WTC11 (cell line): Measurements from ENCODE around the gene GPATCH4. TPM values are rescaled to one million over a fixed set of nuclear protein-coding genes. Genes with fewer than 3 reads are reported as not detected.

ENCODE experiments used
- ATAC-seq: fragments of 200-7000 bp; cut with Tn5 transposase; 2 replicates; pipeline ENCODE4 v1.10.0; 2021; ENCODE audit warnings: mild to moderate bottlenecking, moderate library complexity
- CTCF ChIA-PET: fragments of 300-600 bp; sonication (Branson Sonifier 250); formaldehyde crosslinking; loops from one replicate; lab custom pipeline; 2021; ENCODE audit warnings: antibody characterized with exemption; lab: Charles Lee
- POLR2A ChIA-PET: fragments of 350-600 bp; sonication (Branson Sonifier 250); formaldehyde crosslinking; loops from one replicate; lab custom pipeline; 2021; ENCODE audit warnings: antibody characterized with exemption; lab: Charles Lee
- DNase-seq: peaks from one replicate; pipeline ENCODE4 v3.0.0; 2021; ENCODE audit warnings: low spot score
- H3K27ac Mint-ChIP-seq: 2 replicates; pipeline ENCODE4 v1.8.0; 2021; ENCODE audit warnings: mixed read lengths
- H3K27me3 Mint-ChIP-seq: 2 replicates; pipeline ENCODE4 v1.8.0; 2021; ENCODE audit warnings: low read depth, mild to moderate bottlenecking, moderate library complexity, mixed read lengths
- H3K36me3 Mint-ChIP-seq: 2 replicates; pipeline ENCODE4 v1.8.0; 2021; ENCODE audit warnings: mixed read lengths
- H3K4me1 Mint-ChIP-seq: 2 replicates; pipeline ENCODE4 v1.8.0; 2022; ENCODE audit warnings: mixed read lengths
- H3K4me3 Mint-ChIP-seq: 2 replicates; pipeline ENCODE4 v1.8.0; 2021; ENCODE audit warnings: mild to moderate bottlenecking, moderate library complexity, mixed read lengths
- H3K9me3 Mint-ChIP-seq: 2 replicates; pipeline ENCODE4 v1.8.0; 2021; ENCODE audit warnings: mixed read lengths
- CREM ChIP-seq: sonication (generic); formaldehyde crosslinking; IDR thresholded peaks from 2 replicates; pipeline ENCODE4 v1.8.1; 2022; ENCODE audit warnings: mild to moderate bottlenecking, missing genetic modification reagents, moderate library complexity
- ELF4 ChIP-seq: sonication (generic); formaldehyde crosslinking; IDR thresholded peaks from 2 replicates; pipeline ENCODE4 v1.8.1; 2022; ENCODE audit warnings: low read depth, mild to moderate bottlenecking, moderate library complexity, missing genetic modification reagents
- EMX1 ChIP-seq: fragments of 250-450 bp; sonication (Bioruptor Pico); IDR thresholded peaks from 2 replicates; pipeline ENCODE4 v1.8.0; 2021; ENCODE audit warnings: mild to moderate bottlenecking
- ESRRA ChIP-seq: sonication (generic); formaldehyde crosslinking; IDR thresholded peaks from 2 replicates; pipeline ENCODE4 v1.8.1; 2022; ENCODE audit warnings: mild to moderate bottlenecking, missing genetic modification reagents, borderline replicate concordance
- FOXJ3 ChIP-seq: sonication (generic); formaldehyde crosslinking; IDR thresholded peaks from 2 replicates; pipeline ENCODE4 v1.9.0; 2021; ENCODE audit warnings: missing genetic modification reagents, mild to moderate bottlenecking, borderline replicate concordance
- FOXK1 ChIP-seq: sonication (generic); formaldehyde crosslinking; IDR thresholded peaks from 2 replicates; pipeline ENCODE4 v1.8.0; 2022; ENCODE audit warnings: mild to moderate bottlenecking, moderate library complexity, missing genetic modification reagents
- GABPB1 ChIP-seq: sonication (generic); formaldehyde crosslinking; IDR thresholded peaks from 2 replicates; pipeline ENCODE4 v1.8.1; 2023; ENCODE audit warnings: mild to moderate bottlenecking, missing genetic modification reagents
- JAZF1 ChIP-seq: fragments of 250-450 bp; sonication (Bioruptor Pico); IDR thresholded peaks from 2 replicates; pipeline ENCODE4 v1.9.0; 2021; ENCODE audit warnings: moderate library complexity, mild to moderate bottlenecking, inconsistent platforms
- KAT7 ChIP-seq: sonication (generic); formaldehyde crosslinking; IDR thresholded peaks from 2 replicates; pipeline ENCODE4 v1.8.1; 2023; ENCODE audit warnings: missing genetic modification reagents, mild to moderate bottlenecking, borderline replicate concordance
- NFYB ChIP-seq: sonication (generic); formaldehyde crosslinking; conservative IDR thresholded peaks from 2 replicates; pipeline ENCODE4 v1.8.0; 2022; ENCODE audit warnings: low read depth, missing genetic modification reagents
- OVOL2 ChIP-seq: fragments of 250-450 bp; sonication (Bioruptor Pico); IDR thresholded peaks from 2 replicates; pipeline ENCODE4 v1.9.0; 2021; ENCODE audit warnings: mild to moderate bottlenecking, borderline replicate concordance
- RORB ChIP-seq: fragments of 250-450 bp; sonication (Bioruptor Pico); IDR thresholded peaks from 2 replicates; pipeline ENCODE4 v1.9.0; 2021; ENCODE audit warnings: mild to moderate bottlenecking
- SMAD3 ChIP-seq: sonication (generic); formaldehyde crosslinking; IDR thresholded peaks from 2 replicates; pipeline ENCODE4 v1.8.0; 2022; ENCODE audit warnings: missing genetic modification reagents, mild to moderate bottlenecking, borderline replicate concordance
- TEAD1 ChIP-seq: sonication (generic); formaldehyde crosslinking; IDR thresholded peaks from 2 replicates; pipeline ENCODE4 v1.8.0; 2022; ENCODE audit warnings: mild to moderate bottlenecking, missing genetic modification reagents
- ZNF219 ChIP-seq: sonication (generic); formaldehyde crosslinking; IDR thresholded peaks from 2 replicates; pipeline ENCODE4 v1.8.0; 2023; ENCODE audit warnings: missing genetic modification reagents, mild to moderate bottlenecking, borderline replicate concordance
- ZNF416 ChIP-seq: fragments of 250-450 bp; sonication (Bioruptor Pico); IDR thresholded peaks from 2 replicates; pipeline ENCODE4 v1.9.0; 2021; ENCODE audit warnings: mild to moderate bottlenecking, inconsistent platforms
- total RNA-seq: library from RNA; stranded (reverse); gene quantifications from 3 replicates; pipeline ENCODE4 v1.2.3, GENCODE V29; 2021
- TF ChIP-seq, protein P1 (sequence below): sonication (generic); formaldehyde crosslinking; IDR thresholded peaks from 2 replicates; pipeline ENCODE4 v1.8.1; 2023; ENCODE audit warnings: mild to moderate bottlenecking, moderate library complexity, missing genetic modification reagents
- TF ChIP-seq, protein P2 (sequence below): sonication (generic); formaldehyde crosslinking; IDR thresholded peaks from 2 replicates; pipeline ENCODE4 v1.8.1; 2022; ENCODE audit warnings: mild to moderate bottlenecking, missing genetic modification reagents, moderate library complexity, borderline replicate concordance
- TF ChIP-seq, protein P3 (sequence below): fragments of 250-450 bp; sonication (Bioruptor Pico); IDR thresholded peaks from 2 replicates; pipeline ENCODE4 v1.9.0; 2021; ENCODE audit warnings: moderate library complexity, mild to moderate bottlenecking, inconsistent platforms, borderline replicate concordance
- TF ChIP-seq, protein P4 (sequence below): sonication (generic); formaldehyde crosslinking; IDR thresholded peaks from 2 replicates; pipeline ENCODE4 v1.8.1; 2023; ENCODE audit warnings: mild to moderate bottlenecking, missing genetic modification reagents
- TF ChIP-seq, protein P5 (sequence below): sonication (generic); formaldehyde crosslinking; IDR thresholded peaks from 2 replicates; pipeline ENCODE4 v1.8.0; 2023; ENCODE audit warnings: missing genetic modification reagents, mild to moderate bottlenecking, borderline replicate concordance
- TF ChIP-seq, protein P6 (sequence below): sonication (generic); formaldehyde crosslinking; IDR thresholded peaks from 2 replicates; pipeline ENCODE4 v1.8.1; 2022; ENCODE audit warnings: low read depth, mild to moderate bottlenecking, moderate library complexity, missing genetic modification reagents, borderline replicate concordance
- TF ChIP-seq, protein P7 (sequence below): sonication (generic); formaldehyde crosslinking; IDR thresholded peaks from 2 replicates; pipeline ENCODE4 v1.8.0; 2022; ENCODE audit warnings: mild to moderate bottlenecking, missing genetic modification reagents

The GPATCH4 gene
- total RNA-seq, 1 experiment from 2014 or later = 50.1 TPM

DNA sequence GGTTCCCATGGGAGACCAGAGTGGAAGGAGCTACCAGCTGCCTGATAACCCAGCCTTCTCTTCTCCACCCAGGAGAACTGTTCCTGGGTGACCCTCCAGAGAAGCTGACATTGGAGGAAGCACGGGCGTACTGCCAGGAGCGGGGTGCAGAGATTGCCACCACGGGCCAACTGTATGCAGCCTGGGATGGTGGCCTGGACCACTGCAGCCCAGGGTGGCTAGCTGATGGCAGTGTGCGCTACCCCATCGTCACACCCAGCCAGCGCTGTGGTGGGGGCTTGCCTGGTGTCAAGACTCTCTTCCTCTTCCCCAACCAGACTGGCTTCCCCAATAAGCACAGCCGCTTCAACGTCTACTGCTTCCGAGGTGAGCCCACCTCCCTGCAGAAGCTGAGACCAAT lies 47.2 kb upstream of the GPATCH4 start (continued):
- TF ChIP-seq, protein P1, sequence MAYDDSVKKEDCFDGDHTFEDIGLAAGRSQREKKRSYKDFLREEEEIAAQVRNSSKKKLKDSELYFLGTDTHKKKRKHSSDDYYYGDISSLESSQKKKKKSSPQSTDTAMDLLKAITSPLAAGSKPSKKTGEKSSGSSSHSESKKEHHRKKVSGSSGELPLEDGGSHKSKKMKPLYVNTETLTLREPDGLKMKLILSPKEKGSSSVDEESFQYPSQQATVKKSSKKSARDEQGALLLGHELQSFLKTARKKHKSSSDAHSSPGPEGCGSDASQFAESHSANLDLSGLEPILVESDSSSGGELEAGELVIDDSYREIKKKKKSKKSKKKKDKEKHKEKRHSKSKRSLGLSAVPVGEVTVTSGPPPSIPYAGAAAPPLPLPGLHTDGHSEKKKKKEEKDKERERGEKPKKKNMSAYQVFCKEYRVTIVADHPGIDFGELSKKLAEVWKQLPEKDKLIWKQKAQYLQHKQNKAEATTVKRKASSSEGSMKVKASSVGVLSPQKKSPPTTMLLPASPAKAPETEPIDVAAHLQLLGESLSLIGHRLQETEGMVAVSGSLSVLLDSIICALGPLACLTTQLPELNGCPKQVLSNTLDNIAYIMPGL = no peak
- TF ChIP-seq FOXK1 (CRISPR knock-in tag) (no peak), EMX1 (CRISPR knock-in tag) (no peak), GABPB1 (CRISPR knock-in tag) (no peak), OVOL2 (CRISPR knock-in tag) (no peak), SMAD3 (CRISPR knock-in tag) (no peak), JAZF1 (CRISPR knock-in tag) (no peak), RORB (CRISPR knock-in tag) (no peak), NFYB (no peak)
- TF ChIP-seq, protein P2, sequence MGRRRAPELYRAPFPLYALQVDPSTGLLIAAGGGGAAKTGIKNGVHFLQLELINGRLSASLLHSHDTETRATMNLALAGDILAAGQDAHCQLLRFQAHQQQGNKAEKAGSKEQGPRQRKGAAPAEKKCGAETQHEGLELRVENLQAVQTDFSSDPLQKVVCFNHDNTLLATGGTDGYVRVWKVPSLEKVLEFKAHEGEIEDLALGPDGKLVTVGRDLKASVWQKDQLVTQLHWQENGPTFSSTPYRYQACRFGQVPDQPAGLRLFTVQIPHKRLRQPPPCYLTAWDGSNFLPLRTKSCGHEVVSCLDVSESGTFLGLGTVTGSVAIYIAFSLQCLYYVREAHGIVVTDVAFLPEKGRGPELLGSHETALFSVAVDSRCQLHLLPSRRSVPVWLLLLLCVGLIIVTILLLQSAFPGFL (CRISPR knock-in tag) = no peak
- TF ChIP-seq, protein P3, sequence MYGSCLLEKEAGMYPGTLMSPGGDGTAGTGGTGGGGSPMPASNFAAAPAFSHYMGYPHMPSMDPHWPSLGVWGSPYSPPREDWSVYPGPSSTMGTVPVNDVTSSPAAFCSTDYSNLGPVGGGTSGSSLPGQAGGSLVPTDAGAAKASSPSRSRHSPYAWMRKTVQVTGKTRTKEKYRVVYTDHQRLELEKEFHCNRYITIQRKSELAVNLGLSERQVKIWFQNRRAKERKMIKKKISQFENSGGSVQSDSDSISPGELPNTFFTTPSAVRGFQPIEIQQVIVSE (CRISPR knock-in tag) = no peak
- TF ChIP-seq, all 79 proteins: peak for 0

DNA sequence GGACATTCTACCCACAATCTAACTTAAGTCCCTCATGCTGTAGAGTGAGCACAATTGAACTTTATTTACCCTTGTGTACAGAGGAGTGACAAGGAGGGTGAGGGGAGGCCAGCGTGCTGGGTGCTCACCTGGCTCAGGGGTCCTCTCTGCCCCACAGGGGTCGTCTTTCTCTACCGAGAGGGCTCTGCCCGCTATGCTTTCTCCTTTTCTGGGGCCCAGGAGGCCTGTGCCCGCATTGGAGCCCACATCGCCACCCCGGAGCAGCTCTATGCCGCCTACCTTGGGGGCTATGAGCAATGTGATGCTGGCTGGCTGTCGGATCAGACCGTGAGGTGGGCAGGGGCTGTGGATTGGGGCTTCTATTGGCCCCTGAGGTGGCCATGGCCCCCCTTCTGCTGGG lies 46.1 kb upstream of the GPATCH4 start:
- no peak overlapping the region for H3K27ac Mint-ChIP-seq
- H3K4me1 Mint-ChIP-seq = peaks cover 18% of the 10 kb centered on the region
- no peaks in the 10 kb centered on the region for H3K36me3 Mint-ChIP-seq
- peaks cover 98% of the 10 kb centered on the region for H3K27me3 Mint-ChIP-seq
- ATAC-seq (no peak), DNase-seq (no peak)
- ChIA-PET CTCF (interaction anchor here (1.0 to 12.1 kb wide), 4 partner anchors 12 to 79 kb away, joined by 3 to 180 read pairs (median 24); no protein-coding TSS in a partner anchor), POLR2A (no interaction called here)
- no peaks in the 10 kb centered on the region for H3K9me3 Mint-ChIP-seq
- H3K4me3 Mint-ChIP-seq = no peak overlapping the region
- no peak for TF ChIP-seq EMX1 (CRISPR knock-in tag)
- TF ChIP-seq FOXJ3 (CRISPR knock-in tag) = no peak
- TF ChIP-seq, protein P4, sequence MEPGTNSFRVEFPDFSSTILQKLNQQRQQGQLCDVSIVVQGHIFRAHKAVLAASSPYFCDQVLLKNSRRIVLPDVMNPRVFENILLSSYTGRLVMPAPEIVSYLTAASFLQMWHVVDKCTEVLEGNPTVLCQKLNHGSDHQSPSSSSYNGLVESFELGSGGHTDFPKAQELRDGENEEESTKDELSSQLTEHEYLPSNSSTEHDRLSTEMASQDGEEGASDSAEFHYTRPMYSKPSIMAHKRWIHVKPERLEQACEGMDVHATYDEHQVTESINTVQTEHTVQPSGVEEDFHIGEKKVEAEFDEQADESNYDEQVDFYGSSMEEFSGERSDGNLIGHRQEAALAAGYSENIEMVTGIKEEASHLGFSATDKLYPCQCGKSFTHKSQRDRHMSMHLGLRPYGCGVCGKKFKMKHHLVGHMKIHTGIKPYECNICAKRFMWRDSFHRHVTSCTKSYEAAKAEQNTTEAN = no peak
- TF ChIP-seq, protein P5, sequence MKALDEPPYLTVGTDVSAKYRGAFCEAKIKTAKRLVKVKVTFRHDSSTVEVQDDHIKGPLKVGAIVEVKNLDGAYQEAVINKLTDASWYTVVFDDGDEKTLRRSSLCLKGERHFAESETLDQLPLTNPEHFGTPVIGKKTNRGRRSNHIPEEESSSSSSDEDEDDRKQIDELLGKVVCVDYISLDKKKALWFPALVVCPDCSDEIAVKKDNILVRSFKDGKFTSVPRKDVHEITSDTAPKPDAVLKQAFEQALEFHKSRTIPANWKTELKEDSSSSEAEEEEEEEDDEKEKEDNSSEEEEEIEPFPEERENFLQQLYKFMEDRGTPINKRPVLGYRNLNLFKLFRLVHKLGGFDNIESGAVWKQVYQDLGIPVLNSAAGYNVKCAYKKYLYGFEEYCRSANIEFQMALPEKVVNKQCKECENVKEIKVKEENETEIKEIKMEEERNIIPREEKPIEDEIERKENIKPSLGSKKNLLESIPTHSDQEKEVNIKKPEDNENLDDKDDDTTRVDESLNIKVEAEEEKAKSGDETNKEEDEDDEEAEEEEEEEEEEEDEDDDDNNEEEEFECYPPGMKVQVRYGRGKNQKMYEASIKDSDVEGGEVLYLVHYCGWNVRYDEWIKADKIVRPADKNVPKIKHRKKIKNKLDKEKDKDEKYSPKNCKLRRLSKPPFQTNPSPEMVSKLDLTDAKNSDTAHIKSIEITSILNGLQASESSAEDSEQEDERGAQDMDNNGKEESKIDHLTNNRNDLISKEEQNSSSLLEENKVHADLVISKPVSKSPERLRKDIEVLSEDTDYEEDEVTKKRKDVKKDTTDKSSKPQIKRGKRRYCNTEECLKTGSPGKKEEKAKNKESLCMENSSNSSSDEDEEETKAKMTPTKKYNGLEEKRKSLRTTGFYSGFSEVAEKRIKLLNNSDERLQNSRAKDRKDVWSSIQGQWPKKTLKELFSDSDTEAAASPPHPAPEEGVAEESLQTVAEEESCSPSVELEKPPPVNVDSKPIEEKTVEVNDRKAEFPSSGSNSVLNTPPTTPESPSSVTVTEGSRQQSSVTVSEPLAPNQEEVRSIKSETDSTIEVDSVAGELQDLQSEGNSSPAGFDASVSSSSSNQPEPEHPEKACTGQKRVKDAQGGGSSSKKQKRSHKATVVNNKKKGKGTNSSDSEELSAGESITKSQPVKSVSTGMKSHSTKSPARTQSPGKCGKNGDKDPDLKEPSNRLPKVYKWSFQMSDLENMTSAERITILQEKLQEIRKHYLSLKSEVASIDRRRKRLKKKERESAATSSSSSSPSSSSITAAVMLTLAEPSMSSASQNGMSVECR (CRISPR knock-in tag) = no peak
- TF ChIP-seq, protein P6, sequence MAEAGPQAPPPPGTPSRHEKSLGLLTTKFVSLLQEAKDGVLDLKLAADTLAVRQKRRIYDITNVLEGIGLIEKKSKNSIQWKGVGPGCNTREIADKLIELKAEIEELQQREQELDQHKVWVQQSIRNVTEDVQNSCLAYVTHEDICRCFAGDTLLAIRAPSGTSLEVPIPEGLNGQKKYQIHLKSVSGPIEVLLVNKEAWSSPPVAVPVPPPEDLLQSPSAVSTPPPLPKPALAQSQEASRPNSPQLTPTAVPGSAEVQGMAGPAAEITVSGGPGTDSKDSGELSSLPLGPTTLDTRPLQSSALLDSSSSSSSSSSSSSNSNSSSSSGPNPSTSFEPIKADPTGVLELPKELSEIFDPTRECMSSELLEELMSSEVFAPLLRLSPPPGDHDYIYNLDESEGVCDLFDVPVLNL (CRISPR knock-in tag) = no peak
- TF ChIP-seq, protein P7, sequence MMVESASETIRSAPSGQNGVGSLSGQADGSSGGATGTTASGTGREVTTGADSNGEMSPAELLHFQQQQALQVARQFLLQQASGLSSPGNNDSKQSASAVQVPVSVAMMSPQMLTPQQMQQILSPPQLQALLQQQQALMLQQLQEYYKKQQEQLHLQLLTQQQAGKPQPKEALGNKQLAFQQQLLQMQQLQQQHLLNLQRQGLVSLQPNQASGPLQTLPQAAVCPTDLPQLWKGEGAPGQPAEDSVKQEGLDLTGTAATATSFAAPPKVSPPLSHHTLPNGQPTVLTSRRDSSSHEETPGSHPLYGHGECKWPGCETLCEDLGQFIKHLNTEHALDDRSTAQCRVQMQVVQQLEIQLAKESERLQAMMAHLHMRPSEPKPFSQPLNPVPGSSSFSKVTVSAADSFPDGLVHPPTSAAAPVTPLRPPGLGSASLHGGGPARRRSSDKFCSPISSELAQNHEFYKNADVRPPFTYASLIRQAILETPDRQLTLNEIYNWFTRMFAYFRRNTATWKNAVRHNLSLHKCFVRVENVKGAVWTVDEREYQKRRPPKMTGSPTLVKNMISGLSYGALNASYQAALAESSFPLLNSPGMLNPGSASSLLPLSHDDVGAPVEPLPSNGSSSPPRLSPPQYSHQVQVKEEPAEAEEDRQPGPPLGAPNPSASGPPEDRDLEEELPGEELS (CRISPR knock-in tag) = no peak
- TF ChIP-seq ESRRA (CRISPR knock-in tag) = no peak
- no peak for TF ChIP-seq ZNF219 (CRISPR knock-in tag)
- TF ChIP-seq OVOL2 (CRISPR knock-in tag) = no peak
- no peak for TF ChIP-seq CREM (CRISPR knock-in tag)
- no peak for TF ChIP-seq RORB (CRISPR knock-in tag)
- TF ChIP-seq KAT7 (CRISPR knock-in tag) = no peak
- TF ChIP-seq TEAD1 (CRISPR knock-in tag) = no peak
- TF ChIP-seq ELF4 = no peak
- TF ChIP-seq ZNF416 (CRISPR knock-in tag) = no peak
